HepG2 (cell line): Measurements from ENCODE around the gene KCNK15. TPM values are rescaled to one million over a fixed set of nuclear protein-coding genes. Genes with fewer than 3 reads are reported as not detected.

Source experiments
- ATAC-seq: fragments of 200-7000 bp; cut with Tn5 transposase; 3 replicates; pipeline ENCODE4 v1.9.1; 2020; ENCODE audit warnings: mild to moderate bottlenecking, moderate library complexity
- BruUV-seq: library from RNA; stranded (reverse); fragments of 400-500 nt; replicated peaks from 2 replicates; lab custom pipeline; 2021; lab: Mats Ljungman, UMichigan
- CTCF ChIA-PET: fragments of 300-600 bp; formaldehyde crosslinking; extraction: SDS; loops from one replicate; lab custom pipeline; 2021; ENCODE audit warnings: low total read pairs, inconsistent platforms, low intra/inter-chr PET ratio; lab: Yijun Ruan, JAX
- POLR2A ChIA-PET: fragments of 350-600 bp; sonication (Branson Sonifier 250); formaldehyde crosslinking; loops from one replicate; lab custom pipeline; 2020; ENCODE audit warnings: antibody characterized with exemption, inconsistent platforms; lab: Yijun Ruan, JAX
- DNase-seq: peaks from one replicate; pipeline ENCODE4 v3.0.0-alpha.2; 2015; ENCODE audit warnings: low spot score
- FAIRE-seq: peaks from 3 replicates; lab custom pipeline; 2011; peaks lifted over from hg19 to GRCh38; lab: Jason Lieb, UNC
- H2AFZ ChIP-seq: one replicate; pipeline ENCODE4 v1.6.1; 2011; ENCODE audit warnings: low read length, inconsistent platforms
- H3K27ac ChIP-seq: fragments of 300-600 bp; 3 replicates; pipeline ENCODE4 v1.8.0; 2011; ENCODE audit warnings: mixed run types, mild to moderate bottlenecking, mixed read lengths, low read length, inconsistent platforms; ENCODE audit not compliant: insufficient read depth; ENCODE audit errors: extremely low read length
- H3K27me3 ChIP-seq, 2 experiments: fragments of 200-600 bp in 1 of 2; 2 replicates in 1 of 2; 3 replicates in 1 of 2; pipeline versions ENCODE4 v1.6.0 to v1.8.0; 2011; ENCODE audit warnings: low read length in 2 of 2, mild to moderate bottlenecking in 2 of 2, moderate library complexity in 2 of 2, inconsistent platforms in 1 of 2; ENCODE audit not compliant: insufficient read depth in 2 of 2, control insufficient read depth in 1 of 2
- H3K36me3 ChIP-seq, 2 experiments: fragments of 200-600 bp in 1 of 2; replicated peaks in 1 of 2; 2 replicates in 1 of 2; 3 replicates in 1 of 2; pipeline versions ENCODE4 v1.5.1 to v1.8.0; 2011; ENCODE audit warnings: low read length in 2 of 2, inconsistent platforms in 1 of 2; ENCODE audit not compliant: insufficient read depth in 2 of 2, control insufficient read depth in 1 of 2
- H3K4me1 ChIP-seq: 2 replicates; pipeline ENCODE4 v1.5.1; 2012; ENCODE audit warnings: low read length, inconsistent platforms; ENCODE audit not compliant: insufficient read depth
- H3K4me2 ChIP-seq: 2 replicates; pipeline ENCODE4 v1.6.0; 2011; ENCODE audit warnings: low read depth, low read length, inconsistent platforms
- H3K4me3 ChIP-seq, 3 experiments: fragments of 200-600 bp in 1 of 3; sonication (generic), shearing (Covaris generic) in 1 of 3; replicated peaks in 1 of 3; 2 replicates each; pipeline ENCODE4 v1.5.1; 2011 to 2016; ENCODE audit warnings: low read length in 3 of 3, inconsistent platforms in 2 of 3, low read depth in 2 of 3, mild to moderate bottlenecking in 2 of 3, control low read depth in 1 of 3, mixed read lengths in 1 of 3; ENCODE audit not compliant: insufficient read depth in 1 of 3
- H3K79me2 ChIP-seq: one replicate; pipeline ENCODE4 v1.6.1; 2011; ENCODE audit warnings: low read length, inconsistent platforms; ENCODE audit not compliant: insufficient read depth
- H3K9ac ChIP-seq: 2 replicates; pipeline ENCODE4 v1.6.0; 2011; ENCODE audit warnings: mild to moderate bottlenecking, low read depth, low read length, inconsistent platforms; ENCODE audit not compliant: insufficient read depth
- H3K9me3 ChIP-seq: 2 replicates; pipeline ENCODE4 v1.5.1; 2012; ENCODE audit warnings: mild to moderate bottlenecking, low read length
- H4K20me1 ChIP-seq: 2 replicates; pipeline ENCODE4 v1.6.0; 2011; ENCODE audit warnings: inconsistent platforms, mild to moderate bottlenecking, low read length, moderate library complexity; ENCODE audit not compliant: insufficient read depth
- ARNT2 ChIP-seq: sonication (generic); formaldehyde crosslinking; IDR thresholded peaks from 2 replicates; pipeline ENCODE4 v1.8.0; 2022; ENCODE audit warnings: mild to moderate bottlenecking, low read depth, missing genetic modification reagents, moderate library complexity
- GABPB1 ChIP-seq: IDR thresholded peaks from 2 replicates; pipeline ENCODE4 v1.6.1; 2016; ENCODE audit warnings: mild to moderate bottlenecking, missing genetic modification reagents, moderate library complexity, missing compliant biosample characterization
- ZMYM3 ChIP-seq: sonication (generic); formaldehyde crosslinking; IDR thresholded peaks from 2 replicates; pipeline ENCODE4 v1.5.1; 2020; ENCODE audit warnings: mild to moderate bottlenecking, missing genetic modification reagents
- ZNF468 ChIP-seq: sonication (generic); formaldehyde crosslinking; IDR thresholded peaks from 2 replicates; pipeline ENCODE4 v1.8.0; 2022; ENCODE audit warnings: mild to moderate bottlenecking, moderate library complexity, missing genetic modification reagents
- ZNF629 ChIP-seq: sonication (generic); formaldehyde crosslinking; conservative IDR thresholded peaks from 2 replicates; pipeline ENCODE4 v1.5.0; 2020; ENCODE audit warnings: missing genetic modification reagents
- ZNF768 ChIP-seq: sonication (generic); formaldehyde crosslinking; IDR thresholded peaks from 2 replicates; pipeline ENCODE4 v1.4.0; 2020; ENCODE audit warnings: missing genetic modification reagents
- WGBS: methylation state at CpG from one replicate; pipeline ENCODE4 v1.1.6; 2017; ENCODE audit warnings: low lambda C conversion rate; 5-methylcytosine and 5-hydroxymethylcytosine counted together
- in situ Hi-C: cut with HindIII; loops from 2 replicates; pipeline ENCODE4 v1.10.0; 2017; ENCODE audit warnings: low pct_unique_long_range_greater_than_20kb; ENCODE audit not compliant: extremely low pct_ligation_motif_present
- intact Hi-C: fragments of 100-400 bp; cut with micrococcal nuclease; formaldehyde crosslinking; loops from one replicate; pipeline ENCODE4 v1.10.0; 2022; ENCODE audit not compliant: unreplicated experiment
- polyA plus RNA-seq, 8 experiments: library from polyadenylated mRNA; depleted of rRNA in 3 of 8; stranded (reverse) in 7 of 8; unstranded in 1 of 8; fragments of >200 nt; fragmentation: Illumina TruSeq in 4 of 8; extraction: Trizol in 4 of 8; gene quantifications; 2 replicates each; pipeline versions ENCODE4 v1.2.1 to v1.2.3, GENCODE V29; 2011 to 2016; ENCODE audit warnings: low read depth in 4 of 8, missing spikeins in 1 of 8, mixed read lengths in 1 of 8; ENCODE audit not compliant: insufficient read depth in 1 of 8
- total RNA-seq, 5 experiments: library from RNA; depleted of rRNA; stranded (reverse); fragments of >200 nt; fragmentation: Illumina TruSeq; extraction: Trizol; gene quantifications; 2 replicates each; pipeline ENCODE4 v1.2.3, GENCODE V29; 2016; ENCODE audit warnings: low read depth in 1 of 5
- TF ChIP-seq, protein P1 (sequence below), 2 experiments: sonication (generic) in 1 of 2; formaldehyde crosslinking in 1 of 2; IDR thresholded peaks; 2 replicates each; pipeline versions ENCODE4 v1.5.1 to v1.6.1; 2011 to 2020; ENCODE audit warnings: borderline replicate concordance in 1 of 2, low read depth in 1 of 2, low read length in 1 of 2, mild to moderate bottlenecking in 1 of 2, missing genetic modification reagents in 1 of 2, moderate library complexity in 1 of 2

The KCNK15 gene
- total and polyA plus RNA-seq, 2 of the 13 experiments (the other 11 are each of a cell fraction or from before 2014, with no cell fraction given), result 0.03 TPM; not detected in 1

GRCh38 chr20:44724423-44725091 lies 21.1 kb upstream of the KCNK15 start:
- in situ Hi-C loops, result no loop called here
- no peaks in the 10 kb centered on the region for H4K20me1 ChIP-seq
- TF ChIP-seq ARNT2 (CRISPR knock-in tag), result no peak
- peak; percentile 19; the same call in 1 of the 2 replicates for TF ChIP-seq GABPB1 (CRISPR knock-in tag)
- peak; percentile 22; the same call in 1 of the 2 replicates for TF ChIP-seq ZNF768 (CRISPR knock-in tag)
- TF ChIP-seq, all 625 proteins: peak for 2
- ATAC-seq (no peak), DNase-seq (no peak), FAIRE-seq (no peak)
- H3K4me3 ChIP-seq, result no peak overlapping the region
- H2AFZ ChIP-seq, result no peak overlapping the region
- WGBS, result 65% methylated on average over 26 of the region's 26 CpGs
- no peak overlapping the region for H3K9ac ChIP-seq
- H3K4me2 ChIP-seq, result no peak overlapping the region
- intact Hi-C loops, result no loop called here
- no peaks in the 10 kb centered on the region for H3K36me3 ChIP-seq
- ChIA-PET CTCF (no interaction called here), POLR2A (no interaction called here)
- no peaks in the 10 kb centered on the region for H3K9me3 ChIP-seq
- BruUV-seq, result no TSS peak
- H3K79me2 ChIP-seq, result no peaks in the 10 kb centered on the region
- H3K27me3 ChIP-seq, result peaks cover 0 to 37% of the 10 kb centered on the region in 2 experiments; a peak in 3 of 5 replicates
- H3K27ac ChIP-seq, result no peak overlapping the region
- peaks cover 7% of the 10 kb centered on the region; the same call in 1 of the 2 replicates for H3K4me1 ChIP-seq

- ChIA-PET CTCF (no interaction called here), POLR2A (no interaction called here)
- in situ Hi-C loops, result no loop called here
- DNase-seq (no peak), ATAC-seq (no peak)
- intact Hi-C loops, result no loop called here
- no peak overlapping the region for H2AFZ ChIP-seq
- H3K4me3 ChIP-seq, result no peak overlapping the region
- no peak overlapping the region for H3K27ac ChIP-seq
- no peak overlapping the region for H3K9ac ChIP-seq
- WGBS, result 32% methylated on average over 5 of the region's 5 CpGs
- H3K4me2 ChIP-seq, result no peak overlapping the region
- no peaks in the 10 kb centered on the region for H3K36me3 ChIP-seq
- TF ChIP-seq ZMYM3 (CRISPR knock-in tag) (peak; percentile 35; the same call in 1 of the 2 replicates), ZNF468 (no peak), ZNF768 (CRISPR knock-in tag) (peak; percentile 75; the same call in 1 of the 2 replicates), ZNF629 (CRISPR knock-in tag) (peak; percentile 73)
- TF ChIP-seq, protein P1, sequence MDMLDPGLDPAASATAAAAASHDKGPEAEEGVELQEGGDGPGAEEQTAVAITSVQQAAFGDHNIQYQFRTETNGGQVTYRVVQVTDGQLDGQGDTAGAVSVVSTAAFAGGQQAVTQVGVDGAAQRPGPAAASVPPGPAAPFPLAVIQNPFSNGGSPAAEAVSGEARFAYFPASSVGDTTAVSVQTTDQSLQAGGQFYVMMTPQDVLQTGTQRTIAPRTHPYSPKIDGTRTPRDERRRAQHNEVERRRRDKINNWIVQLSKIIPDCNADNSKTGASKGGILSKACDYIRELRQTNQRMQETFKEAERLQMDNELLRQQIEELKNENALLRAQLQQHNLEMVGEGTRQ (IDR thresholded peaks at IDR 0.05; ENCODE audit: low read depth, low read length), result 0 out of 2 replicates have a peak, but pooled peaks have one; percentile 26
- TF ChIP-seq, protein P1 (CRISPR knock-in tag; IDR thresholded peaks at IDR 0.05; ENCODE audit: borderline replicate concordance), result no peak
- TF ChIP-seq, all 625 proteins: peak for 4
- no peaks in the 10 kb centered on the region for H4K20me1 ChIP-seq
- no peaks in the 10 kb centered on the region for H3K79me2 ChIP-seq
- no peak for FAIRE-seq
- no peaks in the 10 kb centered on the region for H3K9me3 ChIP-seq
- BruUV-seq, result no TSS peak
- H3K27me3 ChIP-seq, result peaks cover 0 to 30% of the 10 kb centered on the region in 2 experiments; a peak in 3 of 5 replicates
- H3K4me1 ChIP-seq, result no peaks in the 10 kb centered on the region
Observed at GRCh38 chr20:44725837-44726236, 19.8 kb upstream of the KCNK15 start.
